Activated T-cell treated with anti-CD3 and anti-CD28 coated beads for 24 hours (primary cell): Measurements from ENCODE around the gene SNTA1.
"Not testable (repeated sequence)": the region's sequence is repeated elsewhere in the genome, so short reads cannot be mapped to it uniquely, and the experiment has no call there.

Experiments
- DNase-seq: peaks from one replicate; pipeline ENCODE4 v3.0.0-alpha.2; 2020; ENCODE audit warnings: low read depth

Gene SNTA1

GRCh38 chr20:33431797-33432381 is 11.7 kb downstream of the SNTA1 start:
- DNase-seq: no peak

- not testable (repeated sequence) for DNase-seq
These were observed 19.7 kb downstream of the SNTA1 start for GRCh38 chr20:33423875-33424274.

- DNase-seq: no peak
These were observed 20.3 kb downstream of the SNTA1 start for GRCh38 chr20:33423141-33423834.

- DNase-seq: no peak
These were observed 24.2 kb downstream of the SNTA1 start for GRCh38 chr20:33419140-33419974.

GRCh38 chr20:33418033-33418432 is 25.5 kb downstream of the SNTA1 start:
- no peak for DNase-seq

GRCh38 chr20:33415948-33416347 is 27.6 kb downstream of the SNTA1 start:
- no peak for DNase-seq

- no peak for DNase-seq
These were observed 31.1 kb downstream of the SNTA1 start for GRCh38 chr20:33412484-33412838.

GRCh38 chr20:33411711-33412483 is 31.7 kb downstream of the SNTA1 start:
- no peak for DNase-seq

- no peak for DNase-seq
These were observed 32.3 kb downstream of the SNTA1 start for GRCh38 chr20:33411242-33411641.

GRCh38 chr20:33410081-33410742 is 33.4 kb downstream of the SNTA1 start:
- no peak for DNase-seq

GRCh38 chr20:33408716-33409654 is 34.6 kb downstream of the SNTA1 start:
- no peak for DNase-seq

- no peak for DNase-seq
These were observed 35.2 kb downstream of the SNTA1 start for GRCh38 chr20:33408313-33408712.

GRCh38 chr20:33407796-33408195 is 35.8 kb downstream of the SNTA1 start:
- DNase-seq: no peak

GRCh38 chr20:33407251-33407650 is 36.3 kb downstream of the SNTA1 start:
- no peak for DNase-seq

GRCh38 chr20:33404281-33404680 is 39.3 kb downstream of the SNTA1 start:
- no peak for DNase-seq

- no peak for DNase-seq
These were observed 41.6 kb downstream of the SNTA1 start for GRCh38 chr20:33401921-33402369.

- DNase-seq: peak; percentile 83
These were observed 42.2 kb downstream of the SNTA1 start, which contains the start of gene CDK5RAP1 for GRCh38 chr20:33401184-33401920. CDK5RAP1 (minus strand) TSS chr20:33401519; CDS start chr20:33397064, 4,455 bp downstream.

- no peak for DNase-seq
These were observed 42.8 kb downstream of the SNTA1 start for GRCh38 chr20:33400812-33401183.

- no peak for DNase-seq
These were observed 43.6 kb downstream of the SNTA1 start for GRCh38 chr20:33399924-33400323.

- DNase-seq: no peak
These were observed 48.8 kb downstream of the SNTA1 start for GRCh38 chr20:33394718-33395117.
